Hepatocyte (in vitro differentiated cells): ENCODE results near the gene GLCE. TPM values are rescaled to one million over a fixed set of nuclear protein-coding genes. Genes with fewer than 3 reads are reported as not detected.

Source experiments
- DNase-seq: peaks from one replicate; pipeline ENCODE4 v3.0.0-alpha.2; 2016; ENCODE audit warnings: low spot score
- H2AFZ ChIP-seq: fragments of 200-600 bp; sonication (generic); 2 replicates; pipeline ENCODE4 v1.6.0; 2016; ENCODE audit warnings: antibody characterized with exemption, mild to moderate bottlenecking
- H3K27ac ChIP-seq: fragments of 200-600 bp; sonication (generic); 2 replicates; pipeline ENCODE4 v1.5.1; 2016; ENCODE audit warnings: mild to moderate bottlenecking
- H3K27me3 ChIP-seq: fragments of 200-600 bp; sonication (generic); 2 replicates; pipeline ENCODE4 v1.6.1; 2016
- H3K36me3 ChIP-seq: fragments of 200-600 bp; sonication (generic); replicated peaks from 2 replicates; pipeline ENCODE4 v1.5.1; 2016; ENCODE audit warnings: low read depth; ENCODE audit not compliant: insufficient read depth
- H3K4me1 ChIP-seq: fragments of 200-600 bp; sonication (generic); 2 replicates; pipeline ENCODE4 v1.5.1; 2016; ENCODE audit warnings: mild to moderate bottlenecking, moderate library complexity; ENCODE audit not compliant: insufficient read depth
- H3K4me2 ChIP-seq: fragments of 200-600 bp; sonication (generic); 2 replicates; pipeline ENCODE4 v1.6.0; 2016
- H3K4me3 ChIP-seq: fragments of 200-600 bp; sonication (generic); 2 replicates; pipeline ENCODE4 v1.5.1; 2016; ENCODE audit warnings: mild to moderate bottlenecking
- H3K79me2 ChIP-seq: fragments of 200-600 bp; sonication (generic); 2 replicates; pipeline ENCODE4 v1.6.0; 2017; ENCODE audit warnings: mild to moderate bottlenecking
- H3K9me2 ChIP-seq: fragments of 200-600 bp; sonication (generic); replicated peaks from 2 replicates; pipeline ENCODE4 v1.6.0; 2017; ENCODE audit warnings: mild to moderate bottlenecking; ENCODE audit not compliant: insufficient read depth
- H3K9me3 ChIP-seq: fragments of 200-600 bp; sonication (generic); 2 replicates; pipeline ENCODE4 v1.5.1; 2016; ENCODE audit warnings: low read depth, mild to moderate bottlenecking
- H4K20me1 ChIP-seq: fragments of 200-600 bp; sonication (generic); 2 replicates; pipeline ENCODE4 v1.6.0; 2016; ENCODE audit warnings: mild to moderate bottlenecking; ENCODE audit not compliant: insufficient read depth, poor library complexity, severe bottlenecking
- CTCF ChIP-seq: fragments of 200-600 bp; sonication (generic); IDR thresholded peaks from 2 replicates; pipeline ENCODE4 v1.5.1; 2016; ENCODE audit warnings: antibody characterized with exemption, mild to moderate bottlenecking; ENCODE audit not compliant: poor library complexity
- WGBS: methylation state at CpG from one replicate; pipeline ENCODE4 v1.1.6; 2016; ENCODE audit warnings: low lambda C conversion rate; ENCODE audit errors: missing lambda C conversion rate; 5-methylcytosine and 5-hydroxymethylcytosine counted together
- polyA plus RNA-seq: library from polyadenylated mRNA; unstranded; fragments of >200 nt; fragmentation: Nextera tagmentation; extraction: Ambion mirVana; gene quantifications from 2 replicates; pipeline ENCODE4 v1.2.1, GENCODE V29; 2016
- total RNA-seq: library from RNA; depleted of rRNA; stranded (reverse); fragments of >200 nt; gene quantifications from 2 replicates; pipeline ENCODE4 v1.2.3, GENCODE V29; 2014

Gene GLCE
- total and polyA plus RNA-seq, 2 experiments from 2014 or later = 14.4 to 37.9 TPM

DNA sequence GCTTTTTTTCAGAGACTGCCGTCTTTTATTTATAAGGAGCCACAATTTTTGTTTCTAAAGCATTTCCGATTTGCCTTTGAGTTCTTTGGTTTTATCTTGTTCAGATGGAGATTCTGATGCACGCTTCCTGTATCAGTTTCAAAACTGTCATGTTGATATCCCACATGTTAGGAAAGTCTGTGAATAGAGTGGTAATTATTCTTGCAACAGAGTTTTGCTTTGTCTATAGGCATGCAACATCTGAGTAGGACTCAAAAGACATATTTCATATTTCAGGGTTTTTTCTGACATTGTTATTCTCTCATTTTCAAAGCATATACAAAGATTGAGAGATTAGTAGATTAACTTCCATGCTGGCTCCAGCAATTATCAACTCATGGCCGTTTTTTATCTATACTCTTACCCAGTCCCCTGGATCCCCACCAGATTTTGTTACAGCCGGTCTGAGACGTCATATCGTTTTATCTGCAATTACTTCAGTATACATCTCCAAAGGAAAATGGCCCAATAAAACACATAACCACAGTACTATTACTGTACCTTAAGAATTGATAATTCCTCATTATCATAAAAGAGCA is 160.6 kb downstream of the GLCE start:
- Histone ChIP-seq H3K36me3 (no peaks in the 10 kb centered on the region), H3K4me2 (no peak overlapping the region), H3K9me3 (no peaks in the 10 kb centered on the region), H4K20me1 (no peaks in the 10 kb centered on the region), H3K27me3 (no peaks in the 10 kb centered on the region), H2AFZ (no peak overlapping the region), H3K4me3 (no peak overlapping the region), H3K79me2 (no peaks in the 10 kb centered on the region), H3K4me1 (peaks cover 12% of the 10 kb centered on the region), H3K27ac (no peak overlapping the region), H3K9me2 (no peaks in the 10 kb centered on the region)
- 42% methylated on average over 7 of the region's 7 CpGs for WGBS
- no peak for DNase-seq
- TF ChIP-seq CTCF = no peak

Other genes starting within 250 kb of the GLCE start
- not detected in 2 replicates for gene SPESP1, start 230.1 kb upstream of the GLCE start, total RNA-seq
- not detected in 2 replicates for gene SPESP1, start 230.1 kb upstream of the GLCE start, polyA plus RNA-seq
- 0.13 TPM in 1 of 2 replicates, not detected in the other for gene NOX5, start 145.9 kb upstream of the GLCE start, total RNA-seq
- gene NOX5, start 145.9 kb upstream of the GLCE start, polyA plus RNA-seq = not detected in 2 replicates
- 2.1 and 2.6 TPM in 2 replicates for gene PAQR5, start 138.3 kb downstream of the GLCE start, total RNA-seq
- 2.8 and 4.7 TPM in 2 replicates for gene PAQR5, start 138.3 kb downstream of the GLCE start, polyA plus RNA-seq